Endometrial microvascular endothelial cells (primary cell): ENCODE results near the gene GUCA1A. TPM values are rescaled to one million over a fixed set of nuclear protein-coding genes. Genes with fewer than 3 reads are reported as not detected.
"Not testable (repeated sequence)": the region's sequence is repeated elsewhere in the genome, so short reads cannot be mapped to it uniquely, and the experiment has no call there.

Experiments used
- in situ Hi-C: cut with HindIII; loops from 2 replicates; pipeline ENCODE4 v1.10.0; 2017; ENCODE audit warnings: low sequenced_read_pairs, low pct_unique_long_range_greater_than_20kb; ENCODE audit errors: inconsistent ontology term
- total RNA-seq: library from RNA; depleted of rRNA; stranded (reverse); fragments of >200 nt; gene quantifications from one replicate; pipeline ENCODE4 v1.2.3, GENCODE V29; 2015; ENCODE audit errors: inconsistent ontology term

GUCA1A gene
- total RNA-seq, 1 donor from 2014 or later, result not detected

DNA sequence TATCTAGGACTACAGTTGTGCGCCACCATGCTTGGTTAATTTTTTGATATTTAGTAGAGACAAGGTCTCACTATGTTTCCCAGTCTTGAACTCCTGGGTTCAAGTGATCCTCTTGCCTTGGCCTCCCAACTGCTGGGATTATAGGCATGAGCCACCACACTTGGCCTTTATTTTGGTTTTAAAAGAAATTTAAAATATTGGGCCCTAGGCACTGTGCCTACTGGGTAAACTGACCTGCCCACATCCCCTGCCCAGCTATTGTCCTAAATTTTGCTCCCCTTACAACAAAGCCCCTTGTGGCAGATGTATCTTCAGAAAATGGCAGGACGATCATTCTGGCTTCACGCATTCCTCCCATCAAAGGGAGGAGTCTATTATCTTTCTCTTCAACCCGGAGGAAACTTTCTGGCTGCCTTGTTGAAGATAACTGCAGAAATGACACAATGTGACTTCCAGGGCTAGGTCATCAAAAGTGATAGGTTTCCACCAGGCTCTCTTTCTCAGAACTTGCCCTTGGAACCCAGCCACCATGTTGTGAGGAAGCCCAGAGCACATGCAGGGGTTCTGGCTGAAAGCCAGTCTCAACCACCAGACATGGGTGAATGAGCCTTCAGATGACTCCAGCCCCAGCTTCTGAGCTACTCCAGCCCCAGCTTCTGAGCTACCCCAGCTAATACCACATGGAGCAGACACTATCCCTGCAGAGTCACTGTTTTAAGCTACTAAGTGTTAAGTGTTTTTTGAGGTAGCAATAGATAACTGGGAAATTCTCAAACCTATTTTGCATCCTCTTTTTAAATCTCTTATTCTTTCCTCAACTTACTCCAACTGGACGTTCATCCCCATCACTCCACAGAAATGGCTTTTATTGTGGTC lies 26.2 kb downstream of the GUCA1A start:
- in situ Hi-C loops, result no loop called here

- in situ Hi-C loops, result no loop called here
Measured at GRCh38 chr6:42200035-42200434, 26.9 kb downstream of the GUCA1A start.

DNA sequence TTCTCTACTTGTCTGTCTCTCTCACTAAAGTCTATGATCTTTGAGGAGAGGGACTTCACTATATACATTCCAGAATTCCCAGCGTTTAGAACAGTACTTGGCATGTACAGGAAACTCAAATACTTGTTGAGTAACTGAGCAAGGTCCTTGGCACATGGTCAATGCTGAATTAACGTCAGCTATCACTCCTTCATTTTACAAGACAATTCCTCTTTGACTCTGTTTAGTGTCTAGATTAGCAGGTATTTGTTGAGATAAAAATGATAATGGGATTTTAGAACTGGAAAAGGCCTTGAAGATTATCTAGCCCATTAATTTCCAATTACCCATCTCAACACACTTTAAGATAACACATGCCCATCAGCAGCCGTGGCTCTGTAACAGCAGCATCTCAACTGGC lies 28.2 kb downstream of the GUCA1A start:
- in situ Hi-C loops, result no loop called here

DNA sequence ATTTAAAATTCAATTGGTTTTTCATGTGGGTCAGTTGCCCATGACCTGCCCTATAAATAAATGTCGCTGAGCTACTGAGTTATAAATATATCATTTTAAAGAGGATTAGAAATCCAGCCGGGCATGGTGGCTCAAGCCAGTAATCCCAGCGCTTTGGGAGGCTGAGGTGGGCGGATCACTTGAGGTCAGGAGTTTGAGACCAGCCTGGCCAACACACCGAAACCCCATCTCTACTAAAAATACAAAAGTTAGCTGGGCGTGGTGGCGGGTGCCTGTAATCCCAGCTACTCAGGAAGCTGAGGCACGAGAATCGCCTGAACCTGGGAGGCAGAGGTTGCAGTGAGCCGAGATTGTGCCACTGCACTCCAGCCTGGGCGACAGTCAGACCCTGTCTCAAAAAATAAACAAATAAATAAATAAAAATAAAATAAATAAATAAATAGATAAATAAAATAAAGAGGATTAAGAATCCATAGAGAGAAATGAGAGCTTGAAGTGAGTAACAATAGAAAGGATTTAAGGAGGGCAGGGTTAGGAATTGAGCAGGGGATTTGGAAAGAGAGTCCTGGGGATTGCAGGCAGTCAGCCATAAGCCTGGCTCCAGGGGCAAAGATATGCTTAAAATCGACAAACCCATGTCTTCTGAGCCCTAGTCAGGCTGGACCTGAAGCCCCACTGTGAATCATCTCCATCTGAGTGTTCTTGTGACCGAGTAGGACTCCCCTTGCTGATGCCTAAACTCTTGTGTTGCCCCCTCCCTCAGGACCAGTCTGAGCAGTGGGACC lies 29.2 kb downstream of the GUCA1A start:
- in situ Hi-C loops, result not testable (repeated sequence)

GRCh38 chr6:42203183-42203582 lies 30.0 kb downstream of the GUCA1A start:
- in situ Hi-C loops, result no loop called here

DNA sequence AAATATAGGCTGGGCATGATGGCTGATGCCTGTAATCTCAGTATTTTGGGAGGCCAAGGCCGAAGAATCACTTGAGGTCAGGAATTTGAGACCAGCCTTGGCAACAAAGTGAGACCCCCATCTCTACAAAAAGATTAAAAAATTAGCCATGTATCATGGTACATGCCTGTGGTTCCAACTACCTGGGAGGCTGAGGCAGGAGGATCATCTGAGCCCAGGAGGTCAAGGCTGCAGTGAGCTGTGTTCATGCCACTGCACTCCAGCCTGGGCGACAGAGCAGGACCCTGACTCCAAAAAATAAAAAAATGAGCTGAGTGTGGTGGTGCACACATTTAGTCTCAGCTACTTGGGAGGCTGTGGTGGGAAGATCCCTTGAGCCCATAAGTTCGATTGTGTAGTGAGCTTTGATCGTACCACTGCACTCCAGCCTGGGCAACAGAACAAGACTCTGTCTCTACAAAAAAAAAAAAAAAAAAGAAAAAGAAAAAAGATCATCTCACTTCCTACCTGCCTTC lies 31.7 kb downstream of the GUCA1A start:
- in situ Hi-C loops, result no loop called here

DNA sequence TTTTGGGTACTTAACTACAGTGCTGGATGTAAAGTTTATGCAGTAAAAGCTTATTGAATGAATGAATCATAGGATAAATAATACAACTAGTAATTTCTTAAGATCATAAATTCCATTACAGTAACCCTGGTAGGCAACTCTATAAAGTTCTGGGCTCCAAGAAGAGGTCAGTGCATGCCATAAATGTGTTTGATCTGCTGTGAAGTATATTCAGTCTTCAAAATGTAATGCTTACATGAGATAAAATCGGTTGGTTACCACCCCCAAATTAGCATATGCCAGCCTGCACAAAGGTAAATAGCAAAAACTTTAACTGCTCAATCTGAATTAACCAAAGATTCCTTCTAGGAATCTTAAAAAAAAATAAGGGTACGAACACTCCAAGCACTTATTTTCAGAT lies 34.4 kb downstream of the GUCA1A start:
- in situ Hi-C loops, result not testable (repeated sequence)

DNA sequence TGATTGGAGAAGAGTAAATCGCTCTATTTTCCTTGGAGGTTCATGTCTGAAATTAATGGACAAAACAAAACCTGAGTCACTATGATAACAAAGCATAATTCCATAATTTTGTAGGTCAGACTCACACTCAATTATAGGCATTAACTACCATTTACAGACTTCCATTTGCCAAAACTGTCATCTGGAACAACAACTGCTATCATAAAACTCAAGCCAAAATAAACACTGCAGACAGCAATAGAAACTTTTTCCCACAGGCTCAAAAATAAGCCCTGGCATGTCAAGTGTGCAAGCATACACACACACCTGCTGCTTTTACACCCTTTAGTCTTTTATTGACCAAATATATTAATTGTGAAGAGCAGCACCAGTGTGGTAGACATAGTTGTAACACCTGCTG lies 37.4 kb downstream of the GUCA1A start:
- in situ Hi-C loops, result no loop called here

GRCh38 chr6:42211726-42212125 lies 38.6 kb downstream of the GUCA1A start:
- in situ Hi-C loops, result no loop called here

DNA sequence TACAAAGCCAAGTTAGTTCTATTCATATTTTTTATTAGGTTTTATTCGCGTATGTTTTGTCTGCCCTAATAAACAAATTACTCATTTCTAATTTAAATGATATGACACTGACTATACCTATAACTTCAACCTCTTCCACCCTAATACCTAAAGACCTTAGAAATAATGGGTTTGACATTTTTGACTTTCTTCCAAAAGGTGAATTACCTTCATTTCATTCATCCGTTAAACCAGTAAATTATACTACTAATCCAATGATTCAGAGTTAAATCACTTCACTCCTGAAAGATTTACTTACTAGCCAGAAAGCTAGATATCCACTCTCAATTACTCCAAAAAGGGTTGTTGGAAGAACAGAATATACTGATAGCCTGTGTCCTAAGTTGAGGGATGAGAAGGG lies 39.3 kb downstream of the GUCA1A start:
- in situ Hi-C loops, result no loop called here

DNA sequence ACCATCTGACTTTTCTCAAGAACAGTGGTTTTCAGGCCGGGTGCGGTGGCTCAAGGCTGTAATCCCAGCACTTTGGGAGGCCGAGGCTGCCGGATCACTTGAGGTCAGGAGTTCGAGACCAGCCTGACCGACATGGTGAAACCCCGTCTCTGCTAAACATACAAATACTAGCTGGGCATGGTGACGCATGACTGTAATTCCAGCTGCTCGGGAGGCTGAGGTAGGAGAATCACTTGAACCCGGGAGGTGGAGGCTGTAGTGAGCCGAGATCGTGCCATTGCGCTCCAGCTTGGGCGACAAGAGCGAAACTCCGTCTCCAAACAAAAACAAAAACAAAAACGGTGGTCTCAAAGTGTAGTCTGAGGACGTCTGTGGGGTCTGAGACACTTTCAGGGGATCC lies 43.3 kb downstream of the GUCA1A start:
- in situ Hi-C loops, result not testable (repeated sequence)

DNA sequence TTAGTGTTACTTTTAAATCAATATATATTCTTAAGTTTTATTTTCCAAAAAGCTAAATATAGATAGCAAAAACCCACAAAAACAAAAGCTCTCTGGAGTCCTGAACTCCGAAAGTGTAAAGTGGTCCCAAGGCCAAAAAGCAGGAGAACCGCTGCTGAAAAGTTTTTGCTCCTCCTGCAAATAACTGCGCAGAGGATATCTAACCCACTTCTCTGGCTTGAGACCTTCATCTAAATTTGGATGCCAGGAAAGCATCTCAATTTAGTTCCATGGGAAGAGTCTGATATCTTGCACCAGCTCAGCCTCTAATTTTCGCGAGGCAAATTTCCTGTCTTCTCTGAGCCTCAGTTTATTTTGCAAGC lies 44.0 kb downstream of the GUCA1A start:
- in situ Hi-C loops, result no loop called here

DNA sequence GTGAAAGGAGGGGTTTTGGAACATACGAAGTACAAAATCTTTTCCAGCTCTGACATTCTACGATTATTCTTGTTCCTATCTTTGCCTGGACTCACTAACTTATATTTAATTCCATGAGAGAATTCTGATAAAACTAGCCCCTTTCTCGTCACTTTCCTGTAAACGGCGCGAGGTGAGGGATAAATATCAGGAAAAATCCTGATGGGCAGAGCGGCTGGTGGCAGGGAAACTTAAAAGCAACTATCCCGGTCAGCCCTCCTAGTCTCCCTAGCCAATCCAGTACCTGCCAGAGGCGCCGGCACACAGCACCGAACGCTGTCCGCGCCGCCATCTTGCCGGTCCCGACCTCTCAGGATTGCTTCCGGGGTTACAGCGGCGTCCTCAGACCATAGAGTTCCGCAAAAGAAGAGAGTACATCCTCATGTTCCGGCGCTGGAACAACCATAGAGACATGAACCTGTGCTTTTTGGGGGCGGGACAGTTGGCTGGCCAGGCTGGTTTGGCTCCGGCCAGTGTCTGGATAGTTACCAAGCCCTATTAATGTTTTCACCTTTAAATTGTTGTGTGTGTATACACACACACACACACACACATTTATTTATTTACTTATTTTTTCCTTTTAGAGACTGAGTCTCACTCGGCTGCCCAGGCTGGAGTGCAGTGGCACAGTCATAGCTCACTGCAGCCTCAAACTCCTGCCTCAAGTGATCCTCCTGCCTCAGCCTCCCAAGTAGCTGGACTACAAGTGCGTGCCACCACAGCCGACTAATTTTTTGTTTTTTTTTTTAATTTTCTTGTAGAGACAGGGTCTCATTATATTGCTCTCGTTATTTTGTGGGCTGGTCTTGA lies 44.6 kb downstream of the GUCA1A start, which contains the start of gene MRPS10:
TSS of gene MRPS10 (minus strand) at position 343 of the 849 bp plus-strand sequence. CDS start at position 331, 12 bp downstream.
- in situ Hi-C loops, result no loop called here

- in situ Hi-C loops, result no loop called here
Measured at GRCh38 chr6:42220807-42221206, 47.6 kb downstream of the GUCA1A start.

GRCh38 chr6:42221546-42221945 lies 48.4 kb downstream of the GUCA1A start:
- in situ Hi-C loops, result no loop called here

DNA sequence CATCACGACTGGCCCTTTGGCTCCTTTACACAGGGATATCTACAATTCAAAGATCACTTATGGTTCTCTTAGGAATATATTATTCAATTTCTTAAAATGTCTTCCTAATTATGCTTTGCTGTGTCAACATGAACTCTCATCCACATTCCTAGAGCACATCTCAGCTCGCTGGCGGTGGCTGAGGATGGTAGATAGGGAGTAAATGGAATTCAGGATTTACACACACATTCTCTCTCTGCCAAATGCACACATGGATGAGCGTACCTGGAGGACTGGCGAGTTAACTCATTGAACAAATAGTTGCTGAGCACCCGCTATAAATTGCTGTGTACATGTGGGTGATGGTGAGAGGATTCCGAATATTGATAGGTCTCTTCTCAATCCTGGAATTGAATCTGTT lies 49.3 kb downstream of the GUCA1A start:
- in situ Hi-C loops, result no loop called here

DNA sequence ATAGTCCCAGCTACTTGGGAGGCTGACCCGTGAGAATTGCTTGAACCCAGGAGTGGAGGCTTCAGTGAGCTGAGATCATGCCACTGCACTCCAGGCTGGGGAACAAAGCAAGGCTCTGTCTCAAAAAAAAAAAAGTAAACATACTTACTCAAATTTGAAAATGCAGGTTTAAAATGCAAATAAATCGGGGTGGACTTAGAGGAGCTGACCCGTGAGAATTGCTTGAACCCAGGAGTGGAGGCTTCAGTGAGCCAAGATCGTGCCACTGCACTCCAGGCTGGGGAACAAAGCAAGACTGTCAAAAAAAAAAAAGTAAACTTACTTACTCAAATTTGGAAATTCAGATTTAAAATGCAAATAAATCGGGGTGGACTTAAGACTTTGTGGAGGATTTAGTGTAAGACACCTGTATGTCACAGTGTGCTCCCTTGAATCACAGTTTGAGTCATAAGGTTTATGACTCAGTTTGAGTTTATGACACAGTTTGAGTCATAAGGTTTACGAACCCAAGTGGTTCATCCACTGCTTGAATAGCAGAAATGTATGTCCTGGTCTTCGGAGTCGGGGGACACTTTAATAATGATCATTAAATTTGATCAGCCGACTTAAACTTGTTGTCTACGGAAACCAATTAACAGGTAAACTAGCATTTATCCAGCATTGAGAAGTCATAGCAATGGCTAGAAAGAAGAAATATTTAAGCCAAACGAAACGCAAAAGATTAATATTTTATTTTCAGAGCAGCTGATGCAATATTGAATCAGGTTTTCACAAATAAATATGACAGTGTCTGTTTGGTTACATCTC lies 51.3 kb downstream of the GUCA1A start:
- in situ Hi-C loops, result no loop called here

GRCh38 chr6:42225029-42225339 lies 51.8 kb downstream of the GUCA1A start:
- in situ Hi-C loops, result no loop called here
